IMR-90 (cell line): ENCODE measurements around the gene DCAF11. TPM values are rescaled to one million over a fixed set of nuclear protein-coding genes. Genes with fewer than 3 reads are reported as not detected.

ENCODE experiments used
- ATAC-seq: fragments of 200-7000 bp; cut with Tn5 transposase; 2 replicates; pipeline ENCODE4 v1.9.1; 2020; ENCODE audit warnings: low read depth, mild to moderate bottlenecking, moderate library complexity
- BruUV-seq: library from RNA; stranded (reverse); fragments of 400-500 nt; replicated peaks from 2 replicates; lab custom pipeline; 2021; lab: Mats Ljungman, UMichigan
- CTCF ChIA-PET: fragments of 300-600 bp; formaldehyde crosslinking; extraction: SDS; loops from one replicate; lab custom pipeline; 2021; ENCODE audit warnings: antibody characterized with exemption; lab: Yijun Ruan, JAX
- POLR2A ChIA-PET: fragments of 300-600 bp; sonication (Branson Sonifier 250); formaldehyde crosslinking; loops from one replicate; lab custom pipeline; 2022; ENCODE audit warnings: antibody characterized with exemption; ENCODE audit not compliant: unreplicated experiment; lab: Charles Lee
- DNase-seq: peaks from one replicate; pipeline ENCODE4 v3.0.0; 2013
- H2AFZ ChIP-seq: replicated peaks from 2 replicates; pipeline ENCODE3; 2013; ENCODE audit warnings: low read length, mild to moderate bottlenecking; ENCODE audit not compliant: poor library complexity
- H2AK5ac ChIP-seq: 2 replicates; pipeline ENCODE4 v1.6.1; 2013; ENCODE audit warnings: low read depth, low read length, inconsistent platforms
- H2AK9ac ChIP-seq: replicated peaks from 2 replicates; pipeline ENCODE3; 2013; ENCODE audit warnings: mild to moderate bottlenecking, low read depth, low read length, moderate library complexity; ENCODE audit not compliant: poor library complexity
- H2BK120ac ChIP-seq: 2 replicates; pipeline ENCODE4 v1.6.1; 2013; ENCODE audit warnings: low read depth, low read length, inconsistent platforms
- H2BK15ac ChIP-seq: 3 replicates; pipeline ENCODE4 v1.6.1; 2013; ENCODE audit warnings: low read depth, low read length, inconsistent platforms
- H2BK20ac ChIP-seq: 2 replicates; pipeline ENCODE4 v1.6.1; 2013; ENCODE audit warnings: low read depth, mild to moderate bottlenecking, inconsistent platforms, low read length, moderate library complexity
- H2BK5ac ChIP-seq: 2 replicates; pipeline ENCODE4 v1.6.1; 2013; ENCODE audit warnings: mild to moderate bottlenecking, low read depth, low read length, inconsistent platforms; ENCODE audit not compliant: poor library complexity, severe bottlenecking
- H3K14ac ChIP-seq: replicated peaks from 2 replicates; pipeline ENCODE4 v1.6.1; 2013; ENCODE audit warnings: low read depth, low read length, inconsistent platforms
- H3K18ac ChIP-seq: 2 replicates; pipeline ENCODE4 v1.6.1; 2013; ENCODE audit warnings: low read depth, low read length, control low read depth
- H3K23ac ChIP-seq: 2 replicates; pipeline ENCODE4 v1.6.1; 2013; ENCODE audit warnings: low read depth, low read length, inconsistent platforms
- H3K27ac ChIP-seq: 2 replicates; pipeline ENCODE4 v1.5.1; 2013; ENCODE audit warnings: mild to moderate bottlenecking, control low read depth, low read length; ENCODE audit not compliant: insufficient read depth
- H3K27me3 ChIP-seq: 2 replicates; pipeline ENCODE4 v1.6.1; 2013; ENCODE audit warnings: low read length; ENCODE audit not compliant: control insufficient read depth, insufficient read depth
- H3K36me3 ChIP-seq: 2 replicates; pipeline ENCODE4 v1.6.1; 2013; ENCODE audit warnings: low read length, mixed read lengths; ENCODE audit not compliant: control insufficient read depth, insufficient read depth
- H3K4ac ChIP-seq: 2 replicates; pipeline ENCODE4 v1.6.1; 2013; ENCODE audit warnings: low read depth, low read length, inconsistent platforms
- H3K4me1 ChIP-seq: 2 replicates; pipeline ENCODE4 v1.6.1; 2013; ENCODE audit warnings: low read length, mixed read lengths; ENCODE audit not compliant: control insufficient read depth, insufficient read depth
- H3K4me2 ChIP-seq: 2 replicates; pipeline ENCODE4 v1.6.1; 2013; ENCODE audit warnings: low read depth, mild to moderate bottlenecking, control low read depth, low read length, moderate library complexity
- H3K4me3 ChIP-seq: 2 replicates; pipeline ENCODE4 v1.5.1; 2013; ENCODE audit warnings: low read depth, mild to moderate bottlenecking, control low read depth, low read length, moderate library complexity; ENCODE audit not compliant: insufficient read depth
- H3K56ac ChIP-seq: 2 replicates; pipeline ENCODE4 v1.6.1; 2013; ENCODE audit warnings: low read length, inconsistent platforms; ENCODE audit not compliant: insufficient read depth; ENCODE audit errors: extremely low read depth
- H3K79me1 ChIP-seq, 2 experiments: 2 replicates each; pipeline ENCODE4 v1.6.1; 2013; ENCODE audit warnings: low read length in 2 of 2, inconsistent platforms in 1 of 2, low read depth in 1 of 2
- H3K9ac ChIP-seq: 2 replicates; pipeline ENCODE4 v1.6.1; 2013; ENCODE audit warnings: low read depth, low read length, control low read depth
- H3K9me1 ChIP-seq: 2 replicates; pipeline ENCODE4 v1.6.1; 2013; ENCODE audit warnings: low read length, inconsistent platforms; ENCODE audit not compliant: insufficient read depth
- H3K9me3 ChIP-seq: 2 replicates; pipeline ENCODE4 v1.6.1; 2013; ENCODE audit warnings: low read length; ENCODE audit not compliant: control insufficient read depth, insufficient read depth
- H4K20me1 ChIP-seq: 2 replicates; pipeline ENCODE4 v1.6.1; 2013; ENCODE audit warnings: low read length, inconsistent platforms; ENCODE audit not compliant: insufficient read depth
- H4K5ac ChIP-seq: 2 replicates; pipeline ENCODE4 v1.6.1; 2013; ENCODE audit warnings: mild to moderate bottlenecking, low read depth, low read length, control low read depth
- H4K8ac ChIP-seq, 2 experiments: 2 replicates each; pipeline ENCODE4 v1.6.1; 2013; ENCODE audit warnings: low read depth in 2 of 2, low read length in 2 of 2, control low read depth in 1 of 2, inconsistent platforms in 1 of 2
- H4K91ac ChIP-seq: 2 replicates; pipeline ENCODE4 v1.6.1; 2013; ENCODE audit warnings: low read depth, low read length, inconsistent platforms; ENCODE audit not compliant: insufficient read depth
- BHLHE40 ChIP-seq: fragments of 150-350 bp; IDR thresholded peaks from 2 replicates; pipeline ENCODE4 v1.6.1; 2016; ENCODE audit warnings: mild to moderate bottlenecking, low read depth, low read length
- CHD1 ChIP-seq: IDR thresholded peaks from 2 replicates; pipeline ENCODE4 v1.6.1; 2012; ENCODE audit warnings: low read depth, low read length, improper control_type of control experiment
- FOS ChIP-seq: fragments of 150-350 bp; IDR thresholded peaks from 2 replicates; pipeline ENCODE4 v1.6.1; 2016; ENCODE audit warnings: low read depth, low read length
- POLR2A ChIP-seq: IDR thresholded peaks from 2 replicates; pipeline ENCODE4 v1.6.1; 2012; ENCODE audit warnings: mild to moderate bottlenecking, low read depth, low read length
- WGBS, 2 experiments: methylation state at CpG; one replicate each; pipeline versions ENCODE4 v1.1.5 to v1.1.7; 2013; ENCODE audit warnings: missing lambda C conversion rate in 2 of 2; ENCODE audit not compliant: insufficient read length in 1 of 2; ENCODE audit errors: extremely low coverage in 2 of 2; 5-methylcytosine and 5-hydroxymethylcytosine counted together
- dilution Hi-C: fragments of 300-500 bp; cut with HindIII; formaldehyde crosslinking; loops from one replicate; pipeline ENCODE4 v1.14.3; 2018; ENCODE audit warnings: low sequenced_read_pairs; ENCODE audit not compliant: unreplicated experiment
- in situ Hi-C: fragments of 300-500 bp; cut with MboI; formaldehyde crosslinking; loops from 3 replicates; pipeline ENCODE4 v1.14.3; 2019; ENCODE audit warnings: low sequenced_read_pairs, inconsistent platforms, mixed read lengths
- intact Hi-C: fragments of 100-400 bp; cut with micrococcal nuclease; formaldehyde crosslinking; loops from 2 replicates; pipeline ENCODE4 v1.10.0; 2022
- polyA plus RNA-seq, 3 experiments: library from polyadenylated mRNA; depleted of rRNA; stranded (reverse); fragments of >200 nt; gene quantifications; 2 replicates each; pipeline ENCODE4 v1.2.3, GENCODE V29; 2012; ENCODE audit warnings: low replicate concordance in 1 of 3
- total RNA-seq: library from RNA; depleted of rRNA; stranded (reverse); fragments of >200 nt; gene quantifications from 2 replicates; pipeline ENCODE4 v1.2.3, GENCODE V29; 2012
- TF ChIP-seq, protein P1 (sequence below): conservative IDR thresholded peaks from 2 replicates; pipeline ENCODE4 v1.5.1; 2012; ENCODE audit warnings: mild to moderate bottlenecking, low read depth, low read length, improper control_type of control experiment

The DCAF11 gene
- total and polyA plus RNA-seq, 2 of the 4 experiments (the other 2 are of a cell fraction) = 21.0 to 52.0 TPM

DNA sequence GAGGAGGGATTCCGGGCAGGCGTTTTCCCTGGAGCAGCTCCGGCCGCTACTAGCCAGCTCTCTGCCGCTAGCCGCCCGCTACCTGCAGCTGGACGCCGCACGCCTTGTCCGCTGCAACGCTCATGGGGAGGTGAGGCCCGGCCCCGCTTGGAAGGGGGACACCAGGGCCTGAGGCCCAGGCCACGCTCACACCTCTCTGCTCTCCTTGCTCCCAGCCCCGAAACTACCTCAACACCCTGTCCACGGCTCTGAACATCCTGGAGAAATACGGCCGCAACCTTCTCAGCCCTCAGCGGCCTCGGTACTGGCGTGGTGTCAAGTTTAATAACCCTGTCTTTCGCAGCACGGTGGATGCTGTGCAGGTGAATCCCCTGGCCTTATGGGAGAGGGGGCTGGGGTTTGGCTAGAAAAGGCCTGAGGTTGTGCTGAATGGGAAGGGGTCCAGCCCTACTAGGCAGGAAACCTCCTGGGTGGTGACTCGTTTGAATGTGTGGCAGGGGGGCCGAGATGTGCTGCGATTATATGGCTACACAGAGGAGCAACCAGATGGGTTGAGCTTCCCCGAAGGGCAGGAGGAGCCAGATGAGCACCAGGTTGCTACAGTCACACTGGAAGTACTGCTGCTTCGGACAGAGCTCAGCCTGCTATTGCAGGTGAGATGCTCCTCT lies 33.3 kb downstream of the DCAF11 start:
- peak overlapping the region; percentile 92 for H3K4me2 ChIP-seq
- peaks cover 33% of the 10 kb centered on the region for H3K36me3 ChIP-seq
- H4K5ac ChIP-seq = no peak overlapping the region
- CTCF ChIA-PET = interaction anchor here (4.3 kb wide), 1 partner anchor 13 kb away, joined by 14 read pairs; the partner anchor contains the start of gene IRF9
- no peak overlapping the region for H3K18ac ChIP-seq
- POLR2A ChIA-PET = no interaction called here
- H2BK120ac ChIP-seq = no peak overlapping the region
- H3K56ac ChIP-seq = no peak overlapping the region; the same call in 1 of the 2 replicates
- H3K14ac ChIP-seq = peak overlapping the region; percentile 39; the same call in 1 of the 2 replicates
- H3K9me1 ChIP-seq = peaks cover 15% of the 10 kb centered on the region
- H2AFZ ChIP-seq = peak overlapping the region; percentile 91
- 3% methylated on average over 7 of the region's 29 CpGs; no CpG with 5 or more reads in 1 of the 2 experiments for WGBS, 2 experiments
- H3K79me1 ChIP-seq = peaks cover 35 to 72% of the 10 kb centered on the region in 2 experiments
- H3K27me3 ChIP-seq = no peaks in the 10 kb centered on the region
- peak overlapping the region; percentile 73 for H3K4me3 ChIP-seq
- H4K20me1 ChIP-seq = peaks cover 10% of the 10 kb centered on the region
- H2BK15ac ChIP-seq = no peak overlapping the region
- H3K27ac ChIP-seq = peak overlapping the region; percentile 66
- H3K4me1 ChIP-seq = peaks cover 9% of the 10 kb centered on the region
- peak overlapping the region; percentile 53 for H3K4ac ChIP-seq
- H3K9ac ChIP-seq = peak overlapping the region; percentile 96
- no TSS peak for BruUV-seq
- ATAC-seq (no peak), DNase-seq (no peak)
- no peak overlapping the region for H2BK20ac ChIP-seq
- peak overlapping the region; percentile 88 for H2AK9ac ChIP-seq
- intact Hi-C loops = loop anchor here (2.0 kb wide), 1 partner anchor 149 kb away; no protein-coding TSS in a partner anchor
- peak overlapping the region; percentile 50 to 76; a peak in 2 of 4 replicates for H4K8ac ChIP-seq
- in situ Hi-C loops = loop anchor here (25.0 kb wide), 2 partner anchors 836 to 1061 kb away; partner anchors contain the start of genes ACIN1, BCL2L2, C14orf119 and PABPN1
- H3K9me3 ChIP-seq = no peaks in the 10 kb centered on the region
- dilution Hi-C loops = no loop called here
- H4K91ac ChIP-seq = no peak overlapping the region
- peak overlapping the region; percentile 82 for H2AK5ac ChIP-seq
- TF ChIP-seq CHD1 = no peak
- TF ChIP-seq, protein P1, sequence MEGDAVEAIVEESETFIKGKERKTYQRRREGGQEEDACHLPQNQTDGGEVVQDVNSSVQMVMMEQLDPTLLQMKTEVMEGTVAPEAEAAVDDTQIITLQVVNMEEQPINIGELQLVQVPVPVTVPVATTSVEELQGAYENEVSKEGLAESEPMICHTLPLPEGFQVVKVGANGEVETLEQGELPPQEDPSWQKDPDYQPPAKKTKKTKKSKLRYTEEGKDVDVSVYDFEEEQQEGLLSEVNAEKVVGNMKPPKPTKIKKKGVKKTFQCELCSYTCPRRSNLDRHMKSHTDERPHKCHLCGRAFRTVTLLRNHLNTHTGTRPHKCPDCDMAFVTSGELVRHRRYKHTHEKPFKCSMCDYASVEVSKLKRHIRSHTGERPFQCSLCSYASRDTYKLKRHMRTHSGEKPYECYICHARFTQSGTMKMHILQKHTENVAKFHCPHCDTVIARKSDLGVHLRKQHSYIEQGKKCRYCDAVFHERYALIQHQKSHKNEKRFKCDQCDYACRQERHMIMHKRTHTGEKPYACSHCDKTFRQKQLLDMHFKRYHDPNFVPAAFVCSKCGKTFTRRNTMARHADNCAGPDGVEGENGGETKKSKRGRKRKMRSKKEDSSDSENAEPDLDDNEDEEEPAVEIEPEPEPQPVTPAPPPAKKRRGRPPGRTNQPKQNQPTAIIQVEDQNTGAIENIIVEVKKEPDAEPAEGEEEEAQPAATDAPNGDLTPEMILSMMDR = no peak
- no peak for TF ChIP-seq POLR2A
- TF ChIP-seq BHLHE40 = no peak
- no peak for TF ChIP-seq FOS
- peak overlapping the region; percentile 37 for H2BK5ac ChIP-seq
- H3K23ac ChIP-seq = peak overlapping the region; percentile 52
